H1 (cell line): Measurements from ENCODE around the gene ARHGEF16. TPM values are rescaled to one million over a fixed set of nuclear protein-coding genes. Genes with fewer than 3 reads are reported as not detected.

ENCODE experiments used
- ATF3 ChIP-seq: IDR thresholded peaks from 2 replicates; pipeline ENCODE4 v1.6.1; 2011; ENCODE audit warnings: low read depth, mild to moderate bottlenecking, low read length; ENCODE audit not compliant: insufficient read depth
- GABPA ChIP-seq: IDR thresholded peaks from 2 replicates; pipeline ENCODE4 v1.6.1; 2011; ENCODE audit warnings: mild to moderate bottlenecking, low read length, moderate library complexity, borderline replicate concordance; ENCODE audit not compliant: insufficient read depth
- MAX ChIP-seq: IDR thresholded peaks from 2 replicates; pipeline ENCODE4 v1.6.1; 2012; ENCODE audit warnings: inconsistent platforms
- TEAD4 ChIP-seq: IDR thresholded peaks from 2 replicates; pipeline ENCODE4 v1.6.1; 2012; ENCODE audit warnings: low read depth, low read length, inconsistent platforms, mixed read lengths
- USF2 ChIP-seq: IDR thresholded peaks from 2 replicates; pipeline ENCODE4 v1.6.1; 2011; ENCODE audit warnings: low read length, improper control_type of control experiment
- polyA plus RNA-seq, 7 experiments: library from polyadenylated mRNA; depleted of rRNA in 3 of 7; stranded (reverse) in 5 of 7; unstranded in 2 of 7; fragments of >200 nt in 5 of 7; fragments of 200-250 nt in 2 of 7; gene quantifications; 1 replicate in 5 of 7; 2 replicates in 1 of 7; 4 replicates in 1 of 7; pipeline versions ENCODE4 v1.2.1 to v1.2.3, GENCODE V29; 2011 to 2013; ENCODE audit warnings: missing spikeins in 2 of 7, mixed read lengths in 2 of 7
- total RNA-seq: library from RNA; stranded (reverse); fragmentation: NEBNext Ultra II Directional; extraction: Animal tissue kit (Norgen Biotek cat#: 25700); gene quantifications from 2 replicates; pipeline ENCODE4 v1.2.1, GENCODE V29; 2021

Gene ARHGEF16
- total and polyA plus RNA-seq, 2 of the 8 experiments (the other 6 are each of a cell fraction or from before 2014, with no cell fraction given): 18.3 to 20.7 TPM

- TF ChIP-seq TEAD4 (peak; percentile 89), MAX (peak; percentile 65), USF2 (no peak), GABPA (peak; percentile 57; the same call in 1 of the 2 replicates), ATF3 (no peak)
These were observed 37.1 kb downstream of the ARHGEF16 start (continued) for GRCh38 chr1:3491291-3492246.
